GM19035 (cell line): Measurements from ENCODE around the gene JUNB.
"Not testable (repeated sequence)": the region's sequence is repeated elsewhere in the genome, so short reads cannot be mapped to it uniquely, and the experiment has no call there.

Source experiments
- ATAC-seq: cut with Tn5 transposase; IDR thresholded peaks from one replicate; pipeline ENCODE4 v1.9.1; 2021; ENCODE audit not compliant: unreplicated experiment

Gene JUNB

DNA sequence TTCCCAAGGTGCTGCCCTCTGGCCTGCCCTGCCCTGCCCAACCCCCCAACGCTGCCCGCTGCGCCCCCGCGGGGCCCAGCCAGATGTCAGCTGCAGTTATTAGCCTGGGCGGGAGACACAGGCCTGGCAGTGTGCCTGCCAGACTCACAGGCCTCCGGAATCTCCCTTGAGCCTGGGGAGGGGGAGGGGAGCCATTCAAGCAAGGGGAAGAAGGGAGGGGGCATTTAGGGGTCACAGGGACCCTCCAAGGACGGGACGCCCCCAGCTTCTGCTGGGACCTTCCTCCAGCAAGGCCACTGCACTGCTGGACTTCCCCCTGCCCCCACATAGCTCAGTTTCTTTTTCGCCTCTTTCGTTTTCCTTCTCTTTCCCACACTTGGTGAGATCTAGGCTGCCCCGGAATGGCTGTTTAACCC, 2.6 kb upstream of the JUNB start:
- no peak for ATAC-seq

DNA sequence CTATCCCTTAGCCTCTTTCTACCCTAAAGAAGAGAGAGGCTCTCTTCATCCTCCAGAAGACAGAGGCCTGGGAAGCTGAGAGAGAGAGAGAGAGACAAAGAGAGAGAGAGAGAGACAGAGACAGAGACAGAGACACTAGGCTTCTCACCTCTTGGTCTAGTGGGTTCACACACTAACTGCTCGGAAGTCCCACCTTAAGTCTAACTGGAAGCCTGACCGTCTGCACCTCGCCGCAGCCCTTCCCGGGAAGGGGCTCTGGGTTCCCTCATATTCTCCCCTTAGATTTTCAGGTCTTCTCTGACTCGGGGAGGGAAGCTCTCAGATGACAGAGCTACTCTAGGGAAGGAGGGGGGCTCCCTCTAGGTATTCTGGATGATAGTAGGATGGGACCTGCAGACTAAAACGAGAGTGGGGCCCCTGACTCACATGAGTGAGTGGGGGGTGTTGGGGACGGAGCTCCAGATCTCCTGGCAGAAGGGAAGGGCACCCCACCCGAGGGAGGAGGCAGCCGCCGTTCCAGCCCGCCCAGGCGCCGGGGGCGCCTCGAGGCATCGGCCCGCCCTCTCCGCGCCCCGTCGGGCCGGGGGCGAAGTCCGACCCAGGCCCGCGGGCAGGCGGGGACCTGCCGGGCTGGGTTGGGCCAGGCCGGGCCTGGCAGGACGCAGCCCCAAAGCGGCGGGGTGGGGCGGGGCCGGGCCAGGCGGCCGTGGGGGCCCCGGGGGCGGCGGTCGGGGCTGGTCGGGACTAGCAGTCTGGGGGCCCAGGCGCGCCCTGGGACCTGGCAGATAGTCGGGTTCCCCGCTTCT, 2.0 kb upstream of the JUNB start:
- ATAC-seq, result no peak

GRCh38 chr19:12789904-12790619, 1.2 kb upstream of the JUNB start:
- ATAC-seq, result peak; percentile 38

DNA sequence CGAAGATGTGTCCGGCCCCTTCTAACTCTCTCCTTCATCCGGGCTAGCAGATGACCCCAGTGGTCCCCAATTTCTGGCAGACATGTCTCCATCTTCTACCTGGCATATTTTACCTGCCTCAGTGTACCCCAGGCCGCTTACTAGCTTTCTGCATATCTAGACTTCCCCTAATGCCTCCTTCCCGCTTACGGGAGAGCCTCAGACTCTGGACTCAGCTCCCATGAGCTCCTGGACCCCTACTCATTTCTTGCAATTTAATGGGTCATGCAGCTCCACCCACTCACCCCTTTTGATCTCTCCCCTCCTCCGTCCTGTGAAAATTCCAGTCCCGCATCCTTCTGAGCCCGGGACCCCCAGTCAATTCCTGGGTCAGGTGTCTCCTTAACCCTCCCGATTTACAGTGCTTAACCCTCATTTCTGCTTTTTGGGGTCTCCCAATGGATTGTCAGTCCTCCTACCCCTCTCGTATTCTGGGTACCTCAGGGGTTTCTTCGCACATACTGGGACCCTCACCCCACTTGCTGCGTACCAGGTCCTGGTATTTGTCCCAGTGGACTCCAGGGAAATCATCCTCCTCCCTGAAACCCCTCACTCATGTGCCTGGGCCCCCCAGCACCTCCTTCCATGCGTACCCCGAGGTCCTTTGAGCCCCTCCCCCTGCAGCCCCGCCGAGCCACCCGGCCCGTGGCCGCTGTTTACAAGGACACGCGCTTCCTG, 500 bp upstream of the JUNB start:
- no peak for ATAC-seq

GRCh38 chr19:12792051-12792852, 966 bp downstream of the JUNB start:
- no peak for ATAC-seq

DNA sequence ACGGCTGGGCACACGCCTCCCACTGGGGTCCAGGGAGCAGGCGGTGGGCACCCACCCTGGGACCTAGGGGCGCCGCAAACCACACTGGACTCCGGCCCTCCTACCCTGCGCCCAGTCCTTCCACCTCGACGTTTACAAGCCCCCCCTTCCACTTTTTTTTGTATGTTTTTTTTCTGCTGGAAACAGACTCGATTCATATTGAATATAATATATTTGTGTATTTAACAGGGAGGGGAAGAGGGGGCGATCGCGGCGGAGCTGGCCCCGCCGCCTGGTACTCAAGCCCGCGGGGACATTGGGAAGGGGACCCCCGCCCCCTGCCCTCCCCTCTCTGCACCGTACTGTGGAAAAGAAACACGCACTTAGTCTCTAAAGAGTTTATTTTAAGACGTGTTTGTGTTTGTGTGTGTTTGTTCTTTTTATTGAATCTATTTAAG, 1.6 kb downstream of the JUNB start:
- no peak for ATAC-seq

GRCh38 chr19:12793290-12794195, 2.3 kb downstream of the JUNB start:
- ATAC-seq, result peak; percentile 34

DNA sequence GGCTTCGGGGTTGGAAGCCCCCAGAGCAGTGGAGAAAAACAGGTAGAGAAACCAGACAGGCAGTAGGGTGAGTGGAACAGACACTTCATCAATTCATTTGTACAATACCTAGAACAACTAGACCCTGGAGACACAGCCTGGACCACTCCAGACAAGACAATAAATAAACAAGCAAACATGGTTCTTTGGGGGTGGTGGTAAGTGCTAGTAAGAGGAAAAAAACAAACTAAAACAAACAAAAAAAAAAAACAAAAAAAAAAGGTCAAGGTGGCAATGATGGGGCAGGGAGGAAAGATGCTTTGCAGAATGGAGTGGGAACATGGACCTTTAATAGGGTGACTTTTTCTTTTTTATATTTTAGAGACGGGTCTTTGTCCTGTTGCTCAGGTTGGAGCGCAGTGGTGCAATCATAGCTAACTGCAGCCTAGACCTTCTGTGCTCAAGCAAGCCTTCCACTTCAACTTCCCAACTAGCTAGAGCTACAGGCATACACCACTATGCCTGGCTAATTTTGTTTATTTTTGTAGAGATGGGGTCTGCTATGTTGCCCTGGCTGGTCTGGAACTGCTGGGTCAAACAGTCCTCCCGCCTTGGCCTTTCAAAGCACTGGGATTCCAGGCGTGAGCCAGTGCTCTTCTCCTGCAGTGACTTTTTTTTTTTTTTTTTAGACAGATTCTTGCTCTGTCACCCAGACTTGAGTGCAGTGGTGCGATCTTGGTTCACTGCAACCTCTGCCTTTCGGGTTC, 3.1 kb downstream of the JUNB start:
- ATAC-seq, result no peak

- no peak for ATAC-seq
Observed at GRCh38 chr19:12794971-12795381, 3.7 kb downstream of the JUNB start.

GRCh38 chr19:12796146-12797071, 5.1 kb downstream of the JUNB start:
- no peak for ATAC-seq

- ATAC-seq, result no peak
Observed at GRCh38 chr19:12797141-12797587, 5.9 kb downstream of the JUNB start.

- ATAC-seq, result not testable (repeated sequence)
Observed at GRCh38 chr19:12797607-12798006, 6.3 kb downstream of the JUNB start.

DNA sequence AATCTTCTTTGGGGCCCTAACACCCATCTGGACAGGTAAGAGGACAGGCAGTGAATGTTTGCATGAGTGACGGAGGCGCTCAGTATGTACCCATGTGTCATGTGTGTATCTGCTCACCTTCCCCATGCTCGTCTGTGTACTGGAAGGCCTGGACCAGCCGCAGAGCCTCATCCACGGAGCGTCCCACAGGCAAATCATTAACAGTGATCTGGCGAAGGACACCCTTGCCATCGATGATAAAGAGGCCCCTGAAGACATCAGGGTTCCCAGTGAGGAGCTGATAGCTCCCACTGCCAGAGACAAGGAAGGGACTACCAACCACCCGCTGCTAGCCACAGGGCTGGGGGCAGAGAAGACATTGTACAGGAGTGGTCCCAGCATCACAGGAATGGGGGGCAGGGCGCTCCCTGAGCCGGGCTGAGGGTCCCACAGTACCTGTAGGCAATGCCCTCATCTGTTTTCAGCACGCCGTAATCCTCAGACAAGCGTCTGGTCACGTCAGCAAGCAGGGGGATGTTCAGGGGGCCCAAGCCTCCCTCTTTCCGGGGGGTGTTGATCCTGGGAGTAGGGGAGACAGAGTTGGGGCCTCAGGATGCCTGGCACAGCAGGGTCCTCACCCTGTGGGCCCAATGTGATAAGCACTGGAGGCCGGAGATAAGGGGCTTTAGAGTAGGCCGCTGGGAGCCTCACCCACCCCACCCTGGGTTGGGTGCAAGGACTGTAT, 8.6 kb downstream of the JUNB start:
- ATAC-seq, result no peak

DNA sequence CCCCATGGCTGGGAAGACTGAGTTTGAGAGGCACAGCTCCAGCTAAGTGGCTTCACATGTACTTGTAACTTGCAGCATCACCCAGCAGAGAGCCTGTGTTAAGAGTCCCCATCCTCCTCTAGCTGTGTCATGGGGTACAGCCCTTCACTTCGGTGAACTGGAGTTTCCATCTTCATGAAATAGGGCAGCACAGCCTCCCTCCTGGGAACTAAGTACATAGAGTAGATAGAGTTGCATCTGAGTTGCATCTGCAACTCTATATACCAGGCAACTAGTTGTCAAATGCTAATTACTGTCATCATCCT, 9.1 kb downstream of the JUNB start:
- no peak for ATAC-seq

DNA sequence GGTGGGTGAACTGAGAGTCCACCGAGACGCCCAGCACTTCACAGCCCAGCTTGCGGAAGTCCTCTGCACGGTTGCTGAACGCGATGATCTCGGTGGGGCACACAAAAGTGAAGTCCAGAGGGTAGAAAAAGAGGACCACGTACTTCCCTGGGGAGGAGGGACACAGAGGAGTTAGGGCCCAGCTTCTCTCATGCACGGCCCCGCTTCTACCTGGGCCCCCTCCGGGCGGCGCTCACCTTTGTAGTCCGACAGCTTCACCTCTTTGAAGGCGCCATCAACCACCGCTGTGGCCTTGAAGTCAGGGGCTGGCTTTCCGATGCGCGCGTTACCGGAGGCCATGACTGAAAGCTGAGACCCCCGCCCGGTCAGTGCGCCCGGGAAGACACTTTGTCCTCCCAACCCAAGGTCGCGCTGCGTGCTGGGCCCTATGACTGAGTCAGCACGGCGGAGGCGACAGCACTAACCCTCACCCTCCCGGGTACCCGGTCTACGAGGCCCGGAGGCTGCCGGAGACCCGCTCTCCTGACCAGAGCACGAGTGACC, 9.7 kb downstream of the JUNB start:
- no peak for ATAC-seq

GRCh38 chr19:12801466-12802266, 10.4 kb downstream of the JUNB start, which contains the start of the genes PRDX2 and THSD8:
Gene PRDX2, minus strand, starts transcription at chr19:12801800. Its CDS starts 539 bp downstream, at chr19:12801261.
Gene THSD8, plus strand, starts transcription at chr19:12802069. Its CDS starts 3 bp downstream, at chr19:12802072.
- ATAC-seq, result no peak
